Effector memory CD4-positive, alpha-beta T cell (primary cell): Measurements from ENCODE around the gene SLC48A1.

Experiments
- DNase-seq, 3 donors: peaks; one replicate each; pipeline ENCODE4 v3.0.0-alpha.2; 2020
- H3K27ac ChIP-seq: 2 replicates; pipeline ENCODE4 v1.7.0; 2013; ENCODE audit warnings: mild to moderate bottlenecking, low read length, moderate library complexity; ENCODE audit not compliant: insufficient read depth, poor library complexity, severe bottlenecking
- H3K27me3 ChIP-seq: replicated peaks from 2 replicates; pipeline ENCODE4 v1.7.0; 2013; ENCODE audit warnings: mild to moderate bottlenecking, low read length; ENCODE audit not compliant: insufficient read depth, control insufficient read depth, poor library complexity, severe bottlenecking
- H3K36me3 ChIP-seq: 2 replicates; pipeline ENCODE4 v1.7.0; 2013; ENCODE audit warnings: mild to moderate bottlenecking, low read length, moderate library complexity; ENCODE audit not compliant: control insufficient read depth, insufficient read depth
- H3K4me1 ChIP-seq: 2 replicates; pipeline ENCODE4 v1.7.0; 2013; ENCODE audit warnings: low read length, mild to moderate bottlenecking; ENCODE audit not compliant: control insufficient read depth, insufficient read depth, poor library complexity, severe bottlenecking
- H3K4me3 ChIP-seq: 2 replicates; pipeline ENCODE4 v1.7.0; 2013; ENCODE audit warnings: low read length, low read depth, mild to moderate bottlenecking; ENCODE audit not compliant: insufficient read depth, poor library complexity, severe bottlenecking
- H3K9me3 ChIP-seq: 2 replicates; pipeline ENCODE4 v1.7.0; 2013; ENCODE audit warnings: mild to moderate bottlenecking, low read length, moderate library complexity; ENCODE audit not compliant: control insufficient read depth
- total RNA-seq, 3 donors: gene quantifications; one replicate each; lab custom pipeline; 2026; lab: John Stamatoyannopoulos, UW

SLC48A1 gene
- 5.6 to 6.8 (median 6.6) reads per million in 3 donors for total RNA-seq

- Histone ChIP-seq H3K9me3 (no peaks in the 10 kb centered on the region), H3K27ac (peak within 1 kb of the TSS; percentile 59), H3K36me3 (no peaks in the 10 kb centered on the region), H3K4me3 (peak within 1 kb of the TSS; percentile 66), H3K27me3 (no peaks in the 10 kb centered on the region), H3K4me1 (peaks cover 9% of the 10 kb centered on the region)
- peak; percentile 60 to 65 (median 64) for DNase-seq
These were observed at the start of gene SLC48A1 for GRCh38 chr12:47773062-47773857. TSS of gene SLC48A1 (plus strand) at chr12:47773238. CDS start at chr12:47773305, 67 bp downstream.

GRCh38 chr12:47725091-47725772, 47.8 kb upstream of the SLC48A1 start, which contains the start of gene ENDOU:
TSS of gene ENDOU (minus strand) at chr12:47725490. CDS start at chr12:47725413, 77 bp downstream.
- no peaks in the 10 kb centered on the region for H3K9me3 ChIP-seq
- peaks cover 6% of the 10 kb centered on the region for H3K4me1 ChIP-seq
- H3K27me3 ChIP-seq, result no peaks in the 10 kb centered on the region
- DNase-seq, result no peak
- no peak within 1 kb of the TSS for H3K4me3 ChIP-seq
- no peak within 1 kb of the TSS for H3K27ac ChIP-seq
- no peaks in the 10 kb centered on the region for H3K36me3 ChIP-seq

GRCh38 chr12:47725893-47726292, 47.1 kb upstream of the SLC48A1 start:
- Histone ChIP-seq H3K27me3 (no peaks in the 10 kb centered on the region), H3K4me3 (no peak overlapping the region), H3K4me1 (peaks cover 6% of the 10 kb centered on the region), H3K36me3 (no peaks in the 10 kb centered on the region), H3K9me3 (no peaks in the 10 kb centered on the region), H3K27ac (no peak overlapping the region)
- DNase-seq, result no peak

GRCh38 chr12:47729233-47729632, 43.8 kb upstream of the SLC48A1 start:
- no peak overlapping the region for H3K4me3 ChIP-seq
- no peaks in the 10 kb centered on the region for H3K36me3 ChIP-seq
- no peaks in the 10 kb centered on the region for H3K27me3 ChIP-seq
- no peaks in the 10 kb centered on the region for H3K4me1 ChIP-seq
- no peak for DNase-seq
- no peak overlapping the region for H3K27ac ChIP-seq
- no peaks in the 10 kb centered on the region for H3K9me3 ChIP-seq

- no peaks in the 10 kb centered on the region for H3K36me3 ChIP-seq
- no peak overlapping the region for H3K27ac ChIP-seq
- no peaks in the 10 kb centered on the region for H3K27me3 ChIP-seq
- H3K4me1 ChIP-seq, result no peaks in the 10 kb centered on the region
- H3K4me3 ChIP-seq, result no peak overlapping the region
- DNase-seq, result no peak
- no peaks in the 10 kb centered on the region for H3K9me3 ChIP-seq
These were observed 42.7 kb upstream of the SLC48A1 start for GRCh38 chr12:47730341-47730744.

- Histone ChIP-seq H3K36me3 (no peaks in the 10 kb centered on the region), H3K4me1 (no peaks in the 10 kb centered on the region), H3K27ac (no peak overlapping the region), H3K27me3 (no peaks in the 10 kb centered on the region), H3K9me3 (no peaks in the 10 kb centered on the region), H3K4me3 (no peak overlapping the region)
- no peak for DNase-seq
These were observed 41.3 kb upstream of the SLC48A1 start for GRCh38 chr12:47731723-47732122.

GRCh38 chr12:47732504-47732903, 40.5 kb upstream of the SLC48A1 start:
- Histone ChIP-seq H3K27me3 (no peaks in the 10 kb centered on the region), H3K4me1 (no peaks in the 10 kb centered on the region), H3K27ac (no peak overlapping the region), H3K9me3 (no peaks in the 10 kb centered on the region), H3K36me3 (no peaks in the 10 kb centered on the region), H3K4me3 (no peak overlapping the region)
- no peak for DNase-seq

GRCh38 chr12:47733142-47733541, 39.9 kb upstream of the SLC48A1 start:
- no peak for DNase-seq

GRCh38 chr12:47734725-47735480, 38.1 kb upstream of the SLC48A1 start:
- H3K4me3 ChIP-seq, result no peak overlapping the region
- no peak for DNase-seq
- H3K27ac ChIP-seq, result no peak overlapping the region
- H3K36me3 ChIP-seq, result no peaks in the 10 kb centered on the region
- H3K9me3 ChIP-seq, result no peaks in the 10 kb centered on the region
- no peaks in the 10 kb centered on the region for H3K4me1 ChIP-seq
- H3K27me3 ChIP-seq, result no peaks in the 10 kb centered on the region

More at GRCh38 chr12:47733142-47733541, 39.9 kb upstream of the SLC48A1 start:
- H3K9me3 ChIP-seq, result no peaks in the 10 kb centered on the region
- H3K4me3 ChIP-seq, result no peak overlapping the region
- H3K4me1 ChIP-seq, result no peaks in the 10 kb centered on the region
- no peaks in the 10 kb centered on the region for H3K36me3 ChIP-seq
- H3K27me3 ChIP-seq, result no peaks in the 10 kb centered on the region
- no peak overlapping the region for H3K27ac ChIP-seq
